ENCODE measurements around the gene PLEKHA7.

GRCh38 chr11:16846305-16846704 is 167.9 kb downstream of the PLEKHA7 start:
- TF ChIP-seq POLR2A (IDR thresholded peaks at IDR 0.05) (no peak), CTCF (IDR thresholded peaks at IDR 0.05 in 4 of 5, conservative IDR thresholded peaks at IDR 0.05 in 1 of 5) (no peak)
